SH-SY5Y (cell line): Measurements from ENCODE around the gene IQCN.

Source experiments
- GATA2 ChIP-seq: IDR thresholded peaks from 2 replicates; pipeline ENCODE4 v1.6.1; 2011; ENCODE audit warnings: mild to moderate bottlenecking, low read depth, low read length
- GATA3 ChIP-seq: IDR thresholded peaks from 2 replicates; pipeline ENCODE4 v1.6.1; 2011; ENCODE audit warnings: low read depth, mild to moderate bottlenecking, low read length, moderate library complexity

GRCh38 chr19:18311502-18312091 is 37.3 kb upstream of the IQCN start:
- TF ChIP-seq GATA2 (no peak), GATA3 (no peak)
